Erythroblast (primary cell): ENCODE results near the gene ARID1B.

Experiments
- GATA1 ChIP-seq: IDR thresholded peaks from 2 replicates; pipeline ENCODE4 v1.6.1; 2011; ENCODE audit warnings: low read depth, mild to moderate bottlenecking, control low read depth, low read length, moderate library complexity
- POLR2A ChIP-seq: IDR thresholded peaks from 2 replicates; pipeline ENCODE4 v1.6.1; 2011; ENCODE audit warnings: mild to moderate bottlenecking, low read length

DNA sequence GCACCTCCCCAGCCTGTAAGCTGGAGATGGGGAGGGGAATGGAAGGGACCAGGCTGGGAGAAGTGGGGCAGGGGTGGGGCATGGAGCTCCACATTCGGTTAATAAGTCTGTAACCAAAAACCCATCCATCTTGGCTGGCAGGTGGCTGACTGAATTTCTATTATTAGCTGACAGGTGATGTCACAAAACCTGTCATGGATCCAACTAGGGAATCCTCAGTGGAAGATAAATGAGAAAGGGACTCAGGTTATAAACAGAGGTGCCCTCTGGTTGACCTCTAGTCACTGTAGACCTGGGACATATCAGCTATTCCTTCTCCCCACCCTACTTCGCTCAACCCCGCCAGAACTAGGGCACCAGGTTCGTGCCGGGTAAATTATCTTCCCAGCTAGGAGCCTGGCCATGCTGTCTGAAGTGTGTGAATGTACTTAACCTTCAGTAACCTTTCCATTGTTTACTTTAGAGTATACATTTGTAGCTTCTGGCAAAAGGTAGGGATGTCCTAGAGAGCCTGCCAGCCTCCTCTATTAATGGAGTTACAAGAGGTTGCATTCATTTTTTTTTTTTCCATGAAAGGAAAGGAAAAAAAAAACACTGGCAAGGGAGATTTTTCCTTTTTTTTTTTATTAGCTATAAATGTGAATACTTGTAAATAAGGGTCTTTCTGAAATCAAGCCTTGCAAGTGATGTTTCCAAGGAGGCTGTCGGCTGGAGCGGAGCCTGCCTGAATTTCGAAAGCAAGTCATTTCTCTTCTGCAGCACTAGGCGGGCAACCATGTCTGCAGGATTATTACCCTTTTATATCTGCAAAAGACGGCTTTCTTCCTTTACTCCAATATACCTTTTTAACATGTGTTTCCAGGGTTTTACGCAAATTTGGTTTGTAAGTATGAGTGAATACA, 410.3 kb downstream of the ARID1B start:
- no peak for TF ChIP-seq POLR2A
- TF ChIP-seq GATA1 = no peak
